NAMALWA (cell line): ENCODE data around the gene WFDC1.
A peak's percentile ranks its signal among the peaks of the same experiment; 100 is the strongest.

Source experiments
- DNase-seq: peaks from one replicate; pipeline ENCODE4 v3.0.0-alpha.2; 2015; ENCODE audit warnings: low spot score

The WFDC1 gene

GRCh38 chr16:84272740-84273320 is 21.8 kb upstream of the WFDC1 start:
- DNase-seq: no peak

DNA sequence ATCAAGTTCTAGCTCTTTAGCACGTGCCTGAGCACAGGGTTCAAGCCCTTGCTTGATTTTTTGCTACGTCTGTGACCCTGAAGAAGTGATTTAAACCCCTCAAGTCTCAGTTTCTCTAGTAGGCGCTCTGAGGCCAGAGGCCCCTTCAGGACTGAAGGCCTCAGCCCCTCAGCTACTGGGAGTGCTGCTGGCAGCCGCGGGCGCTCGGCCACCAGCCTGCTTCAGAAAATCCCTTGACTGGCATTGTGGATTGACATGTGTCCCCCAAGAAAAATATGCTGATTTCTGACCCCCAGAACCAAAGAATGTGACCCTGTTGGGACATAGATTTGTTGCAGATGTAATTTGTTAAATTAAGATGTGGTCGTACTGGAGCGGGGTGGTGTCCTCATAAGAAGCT is 20.2 kb upstream of the WFDC1 start:
- DNase-seq: no peak

DNA sequence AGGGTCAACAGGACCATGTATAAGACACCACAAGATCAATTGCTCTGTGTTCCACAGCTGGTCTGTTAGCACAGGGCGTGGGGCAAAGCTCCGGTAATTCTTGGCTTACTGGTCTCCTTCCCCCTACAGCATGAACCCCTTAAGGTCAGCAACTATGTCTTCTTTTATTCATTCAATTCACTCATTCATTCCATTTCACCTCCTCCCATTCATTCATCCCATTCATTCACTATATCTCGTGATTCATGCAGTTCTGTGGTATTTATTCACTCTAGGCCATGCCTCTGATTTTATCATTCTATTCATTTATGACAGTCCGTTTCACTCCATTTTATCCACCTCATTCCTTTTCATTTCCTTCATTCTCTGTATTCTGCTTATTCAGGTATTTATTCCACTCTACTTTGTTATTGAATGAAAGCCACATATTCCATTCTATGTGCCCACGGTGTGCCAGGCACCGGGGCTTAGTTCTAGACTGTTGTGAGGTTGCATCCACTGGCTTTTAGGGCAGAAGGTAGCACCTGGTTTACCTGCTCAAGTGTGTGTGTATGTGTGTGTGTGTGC is 19.0 kb upstream of the WFDC1 start:
- no peak for DNase-seq

GRCh38 chr16:84277244-84277823 is 17.3 kb upstream of the WFDC1 start:
- DNase-seq: peak; percentile 75

DNA sequence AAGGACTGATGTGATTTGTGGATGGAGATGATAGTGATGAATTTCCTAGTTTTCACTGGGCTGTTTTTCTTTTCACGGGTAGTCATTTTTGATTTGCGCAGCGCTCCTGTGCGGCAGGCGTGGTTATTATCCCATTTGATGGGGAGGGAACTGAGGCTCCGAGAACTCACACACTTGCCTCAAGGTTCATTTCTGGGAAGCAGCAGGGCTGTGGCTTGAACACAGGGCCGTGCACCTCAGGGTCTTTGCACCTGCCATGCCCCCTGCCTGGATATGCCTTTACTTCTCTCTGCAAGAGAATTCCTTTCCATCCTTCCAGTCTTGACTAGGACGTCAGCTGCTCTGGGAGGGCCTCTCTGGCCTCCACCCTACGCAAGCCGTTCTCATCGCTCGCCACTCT is 16.3 kb upstream of the WFDC1 start:
- no peak for DNase-seq

DNA sequence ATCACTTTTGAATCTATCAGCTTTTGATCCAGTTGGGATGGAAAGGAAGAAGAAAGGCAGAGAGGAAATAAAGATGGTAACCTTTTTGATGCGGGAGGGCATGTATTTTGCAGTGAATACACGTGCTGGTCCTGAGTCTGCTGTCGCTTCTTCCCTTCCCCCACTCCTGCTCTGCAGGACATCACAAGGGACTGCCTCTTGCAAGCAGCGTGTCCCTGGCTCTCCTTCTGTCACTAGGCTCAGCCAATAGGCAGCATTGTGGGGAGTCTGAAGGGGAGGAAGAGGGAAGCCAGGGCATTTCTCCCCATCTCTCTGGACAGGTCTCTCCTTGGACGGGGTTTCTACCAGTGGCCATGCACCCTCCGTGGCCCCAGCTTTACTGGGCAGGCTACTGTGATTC is 15.7 kb upstream of the WFDC1 start:
- no peak for DNase-seq

- no peak for DNase-seq
These were observed 14.8 kb upstream of the WFDC1 start for GRCh38 chr16:84279881-84280280.

GRCh38 chr16:84281074-84281473 is 13.6 kb upstream of the WFDC1 start:
- DNase-seq: peak; percentile 67

- DNase-seq: no peak
These were observed 12.1 kb upstream of the WFDC1 start for GRCh38 chr16:84282533-84282932.

- no peak for DNase-seq
These were observed 11.1 kb upstream of the WFDC1 start for GRCh38 chr16:84283314-84284153.

- no peak for DNase-seq
These were observed 10.4 kb upstream of the WFDC1 start for GRCh38 chr16:84284154-84284722.

- no peak for DNase-seq
These were observed 8.0 kb upstream of the WFDC1 start for GRCh38 chr16:84286578-84287240.

GRCh38 chr16:84288902-84289301 is 5.8 kb upstream of the WFDC1 start:
- no peak for DNase-seq

DNA sequence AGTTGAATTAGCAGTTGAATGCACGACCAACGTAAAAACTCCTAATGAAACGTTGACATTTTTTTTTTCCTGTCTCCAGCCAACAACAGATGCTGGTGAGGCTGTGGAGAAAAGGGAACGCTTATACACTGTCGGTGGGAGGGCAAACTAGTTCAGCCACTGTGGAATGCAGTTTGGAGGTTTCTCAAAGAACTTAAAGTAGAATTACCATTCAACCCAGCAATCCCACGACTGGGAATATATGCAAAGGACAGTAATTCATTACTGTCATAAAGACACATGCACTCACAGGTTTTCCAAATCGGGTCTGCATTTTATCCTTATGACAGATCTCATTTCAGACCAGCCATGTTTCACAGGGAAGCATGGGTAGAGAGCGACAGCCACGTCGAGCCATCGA is 3.5 kb upstream of the WFDC1 start:
- no peak for DNase-seq

DNA sequence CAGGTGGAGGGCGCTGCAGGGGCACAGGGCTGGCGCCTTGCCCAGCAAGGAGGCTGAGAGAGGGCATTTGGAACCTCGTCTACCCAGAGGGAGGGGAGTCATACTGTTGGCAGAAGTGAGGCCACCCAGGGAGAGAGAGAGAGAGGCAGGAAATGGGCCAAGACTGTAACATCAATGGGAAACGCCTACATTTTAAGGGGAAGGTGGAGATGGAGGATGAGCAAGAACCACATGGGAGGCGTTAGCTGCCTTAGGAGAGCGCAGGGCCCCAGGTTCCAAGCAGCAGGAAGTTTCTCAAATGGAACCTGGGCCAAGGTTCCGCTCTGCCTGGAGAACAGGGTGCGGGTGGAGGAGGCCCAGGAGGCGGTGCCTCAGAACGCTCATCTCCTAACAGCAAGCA is 2.7 kb upstream of the WFDC1 start:
- no peak for DNase-seq

- no peak for DNase-seq
These were observed 1.3 kb upstream of the WFDC1 start for GRCh38 chr16:84293406-84293805.

DNA sequence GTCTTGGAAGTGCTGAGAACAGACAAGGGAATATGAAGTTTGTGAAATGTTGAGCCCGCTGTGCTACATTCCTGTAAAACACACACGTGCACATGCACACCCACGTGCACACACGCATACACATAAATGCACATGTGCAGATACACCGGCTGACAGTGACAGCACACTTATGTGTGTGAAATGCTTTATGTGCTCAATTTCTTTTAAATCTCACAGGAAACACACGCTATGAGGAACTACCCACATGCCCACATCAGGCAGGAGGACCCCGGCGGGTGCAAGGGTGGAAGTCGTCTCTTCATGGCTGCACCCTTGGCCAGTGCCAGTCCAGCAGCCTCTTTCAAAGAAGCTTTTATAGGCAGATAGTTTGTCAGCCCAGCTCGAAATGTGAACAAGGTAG is 561 bp upstream of the WFDC1 start:
- DNase-seq: no peak

GRCh38 chr16:84295203-84295860 is 654 bp downstream of the WFDC1 start:
- DNase-seq: no peak

DNA sequence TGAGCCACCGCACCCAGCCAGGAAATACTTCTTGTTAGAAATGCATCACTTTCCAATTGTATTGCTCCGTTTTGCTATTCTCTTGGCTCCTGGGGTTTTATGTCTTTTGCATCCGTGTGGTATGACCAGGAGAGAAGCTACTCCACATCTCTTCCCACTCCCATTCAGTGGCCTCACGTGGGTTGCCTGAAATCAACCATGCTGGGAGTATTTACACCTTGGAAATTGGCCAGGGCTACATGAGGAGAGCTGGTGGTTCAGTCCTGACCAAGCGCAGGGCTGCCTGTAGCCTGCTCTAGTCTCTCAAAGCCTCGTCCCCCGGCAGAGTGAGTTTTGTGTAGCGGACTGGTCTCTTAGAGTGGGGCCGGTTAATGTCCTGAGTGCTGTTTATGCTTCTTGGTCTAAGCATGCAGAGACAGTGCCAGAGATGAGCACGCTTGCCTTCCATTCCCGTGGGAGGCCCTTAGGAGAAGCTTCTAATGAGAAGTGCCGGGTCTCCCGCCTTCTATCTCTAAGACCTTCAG is 3.8 kb downstream of the WFDC1 start:
- DNase-seq: no peak

GRCh38 chr16:84299734-84300440 is 5.2 kb downstream of the WFDC1 start:
- DNase-seq: no peak
